Gastrocnemius medialis (tissue), 4 donors: ENCODE measurements around the gene GLRA1. TPM values are rescaled to one million over a fixed set of nuclear protein-coding genes. Genes with fewer than 3 reads are reported as not detected.
A peak's percentile ranks its signal among the peaks of the same experiment; 100 is the strongest.

ENCODE experiments used
- ATAC-seq, 2 donors: fragments of 150-250 bp; one replicate each; pipeline ENCODE4 v1.9.1; 2016
- DNase-seq, 2 donors: peaks; one replicate each; pipeline ENCODE4 v3.0.0-alpha.2; 2019
- H3K27ac ChIP-seq, 4 donors: fragments of 200-600 bp; sonication (generic); 1 replicate in 1 of 4; 2 replicates in 3 of 4; pipeline ENCODE4 v1.5.1; 2016 to 2018; ENCODE audit warnings: mild to moderate bottlenecking in 2 of 4, moderate library complexity in 1 of 4
- H3K27me3 ChIP-seq, 3 donors: fragments of 200-600 bp; sonication (generic) in 2 of 3; 1 replicate in 1 of 3; 2 replicates in 2 of 3; pipeline versions ENCODE4 v1.5.1 to v1.6.0; 2016 to 2019; ENCODE audit warnings: mild to moderate bottlenecking in 1 of 3, moderate library complexity in 1 of 3
- H3K36me3 ChIP-seq, 2 donors: fragments of 200-600 bp; sonication (generic) in 1 of 2; one replicate each; pipeline ENCODE4 v1.5.1; 2017 to 2018
- H3K4me1 ChIP-seq, 2 donors: fragments of 200-600 bp; sonication (generic) in 1 of 2; one replicate each; pipeline ENCODE4 v1.5.1; 2016 to 2017; ENCODE audit warnings: mild to moderate bottlenecking in 2 of 2
- H3K4me3 ChIP-seq, 4 donors: fragments of 200-600 bp; sonication (generic) in 3 of 4; 1 replicate in 1 of 4; 2 replicates in 3 of 4; pipeline ENCODE4 v1.5.1; 2016 to 2019; ENCODE audit warnings: mild to moderate bottlenecking in 2 of 4
- H3K9me3 ChIP-seq, 3 donors: fragments of 200-600 bp; sonication (generic) in 2 of 3; 1 replicate in 1 of 3; 2 replicates in 2 of 3; pipeline ENCODE4 v1.5.1; 2016 to 2019
- POLR2A ChIP-seq, 2 donors: fragments of 450-650 bp; IDR thresholded peaks; one replicate each; pipeline ENCODE4 v1.6.1; 2017; ENCODE audit warnings: antibody characterized with exemption in 2 of 2, mild to moderate bottlenecking in 2 of 2, moderate library complexity in 2 of 2
- in situ Hi-C, 4 donors: fragments of 200-750 bp; cut with MboI; loops; one replicate each; pipeline versions ENCODE4 v1.15.0 to v1.8.0; 2017; ENCODE audit warnings: low sequenced_read_pairs in 4 of 4
- intact Hi-C: fragments of 100-400 bp; cut with DNase I; formaldehyde crosslinking; loops from one replicate; pipeline ENCODE4 v1.15.1; 2023; ENCODE audit warnings: low total_unique reads
- total RNA-seq, 4 donors: library from RNA; depleted of rRNA; stranded (reverse); fragments of >200 nt; gene quantifications; one replicate each; pipeline versions ENCODE4 v1.1.0 to v1.2.3, GENCODE V29; 2016
- TF ChIP-seq, protein P1 (sequence below), 5 experiments: fragments of 450-650 bp in 3 of 5; fragments of 200-600 bp in 2 of 5; sonication (generic) in 2 of 5; IDR thresholded peaks in 4 of 5; conservative IDR thresholded peaks in 1 of 5; 1 replicate in 4 of 5; 2 replicates in 1 of 5; pipeline ENCODE4 v1.5.1; 2016 to 2019; ENCODE audit warnings: antibody characterized with exemption in 5 of 5, mild to moderate bottlenecking in 3 of 5, moderate library complexity in 3 of 5

GLRA1 gene
- total RNA-seq, 4 donors from 2014 or later: not detected

DNA sequence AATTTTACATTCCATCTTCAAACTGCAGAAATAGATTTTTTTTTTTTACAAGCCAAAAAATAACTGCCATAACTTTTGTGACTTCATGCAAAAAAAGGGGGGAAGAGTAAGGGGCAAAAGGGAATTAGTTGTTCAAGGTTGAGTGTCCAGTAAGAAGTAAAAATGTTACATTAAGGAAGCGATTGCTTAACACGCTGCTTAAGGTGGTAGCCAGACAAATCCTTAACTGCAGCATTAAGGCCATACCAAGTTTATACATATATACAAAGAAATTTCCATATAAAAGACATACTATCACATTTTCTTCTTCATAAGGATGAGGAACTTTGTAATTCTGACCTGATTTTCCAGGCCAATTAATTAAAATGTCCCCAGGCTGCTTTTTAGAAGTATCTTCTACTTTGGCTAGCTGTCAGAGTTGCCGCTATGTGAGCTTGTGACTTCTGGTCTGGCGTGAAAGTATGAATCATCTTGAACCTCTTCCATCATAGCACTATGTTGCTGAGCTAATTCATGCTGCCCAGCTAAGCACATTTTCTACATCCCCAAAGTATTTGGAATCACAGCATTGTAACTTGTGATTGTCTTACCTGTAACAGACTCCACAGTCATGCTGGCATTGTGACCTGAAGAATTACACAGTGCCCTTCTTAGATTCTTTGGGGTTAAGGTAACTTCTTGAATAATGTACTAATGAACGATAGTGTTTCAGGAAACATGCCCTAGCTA lies 112.9 kb downstream of the GLRA1 start:
- intact Hi-C loops: no loop called here
- Histone ChIP-seq H3K27ac (peak overlapping the region; percentile 69 to 81 (median 76)), H3K27me3 (no peaks in the 10 kb centered on the region)

DNA sequence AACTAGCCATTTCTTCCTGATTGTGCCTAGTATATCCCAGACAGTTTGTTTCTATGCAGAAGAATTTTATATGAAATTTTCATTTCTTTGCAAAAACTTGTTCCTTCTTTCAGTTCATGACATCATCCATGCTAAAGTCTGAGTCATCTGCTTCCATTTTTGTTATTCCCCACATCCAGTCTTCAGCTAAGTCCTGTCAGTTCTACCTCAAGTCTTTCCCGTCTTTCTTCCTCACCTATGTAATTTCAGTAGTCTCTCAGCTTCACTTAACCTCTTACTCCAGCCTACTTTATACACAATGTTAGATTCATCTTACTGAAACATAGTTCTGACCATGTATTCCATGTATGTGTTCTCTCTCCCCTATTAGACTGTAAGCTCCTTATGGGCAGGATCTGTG lies 113.8 kb downstream of the GLRA1 start:
- H3K9me3 ChIP-seq: no peaks in the 10 kb centered on the region
- peaks cover 0 to 3% of the 10 kb centered on the region in 2 donors for H3K36me3 ChIP-seq
- H3K27ac ChIP-seq: peak overlapping the region; percentile 69 to 81 (median 76)
- no peak overlapping the region for H3K4me3 ChIP-seq
- DNase-seq (no peak), ATAC-seq (no peak)
- intact Hi-C loops (no loop called here), in situ Hi-C loops (no loop called here)
- H3K27me3 ChIP-seq: no peaks in the 10 kb centered on the region
- no peak for TF ChIP-seq POLR2A (IDR thresholded peaks at IDR 0.05)
- TF ChIP-seq, protein P1, sequence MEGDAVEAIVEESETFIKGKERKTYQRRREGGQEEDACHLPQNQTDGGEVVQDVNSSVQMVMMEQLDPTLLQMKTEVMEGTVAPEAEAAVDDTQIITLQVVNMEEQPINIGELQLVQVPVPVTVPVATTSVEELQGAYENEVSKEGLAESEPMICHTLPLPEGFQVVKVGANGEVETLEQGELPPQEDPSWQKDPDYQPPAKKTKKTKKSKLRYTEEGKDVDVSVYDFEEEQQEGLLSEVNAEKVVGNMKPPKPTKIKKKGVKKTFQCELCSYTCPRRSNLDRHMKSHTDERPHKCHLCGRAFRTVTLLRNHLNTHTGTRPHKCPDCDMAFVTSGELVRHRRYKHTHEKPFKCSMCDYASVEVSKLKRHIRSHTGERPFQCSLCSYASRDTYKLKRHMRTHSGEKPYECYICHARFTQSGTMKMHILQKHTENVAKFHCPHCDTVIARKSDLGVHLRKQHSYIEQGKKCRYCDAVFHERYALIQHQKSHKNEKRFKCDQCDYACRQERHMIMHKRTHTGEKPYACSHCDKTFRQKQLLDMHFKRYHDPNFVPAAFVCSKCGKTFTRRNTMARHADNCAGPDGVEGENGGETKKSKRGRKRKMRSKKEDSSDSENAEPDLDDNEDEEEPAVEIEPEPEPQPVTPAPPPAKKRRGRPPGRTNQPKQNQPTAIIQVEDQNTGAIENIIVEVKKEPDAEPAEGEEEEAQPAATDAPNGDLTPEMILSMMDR (IDR thresholded peaks at IDR 0.05 in 4 of 5, conservative IDR thresholded peaks at IDR 0.05 in 1 of 5): no peak
- peaks cover 32 to 43% of the 10 kb centered on the region in 2 donors for H3K4me1 ChIP-seq

More for the DNA sequence above, 112.9 kb downstream of the GLRA1 start:
- peak; percentile 54 to 60 for DNase-seq
- Histone ChIP-seq H3K9me3 (no peaks in the 10 kb centered on the region), H3K4me1 (peaks cover 32 to 42% of the 10 kb centered on the region in 2 donors), H3K4me3 (no peak overlapping the region), H3K36me3 (peaks cover 3 to 6% of the 10 kb centered on the region in 2 donors)
- no peak for TF ChIP-seq POLR2A (IDR thresholded peaks at IDR 0.05)
- TF ChIP-seq, protein P1 (IDR thresholded peaks at IDR 0.05 in 4 of 5, conservative IDR thresholded peaks at IDR 0.05 in 1 of 5): no peak
- in situ Hi-C loops: no loop called here
- ATAC-seq: peak; percentile 98 to 99

DNA sequence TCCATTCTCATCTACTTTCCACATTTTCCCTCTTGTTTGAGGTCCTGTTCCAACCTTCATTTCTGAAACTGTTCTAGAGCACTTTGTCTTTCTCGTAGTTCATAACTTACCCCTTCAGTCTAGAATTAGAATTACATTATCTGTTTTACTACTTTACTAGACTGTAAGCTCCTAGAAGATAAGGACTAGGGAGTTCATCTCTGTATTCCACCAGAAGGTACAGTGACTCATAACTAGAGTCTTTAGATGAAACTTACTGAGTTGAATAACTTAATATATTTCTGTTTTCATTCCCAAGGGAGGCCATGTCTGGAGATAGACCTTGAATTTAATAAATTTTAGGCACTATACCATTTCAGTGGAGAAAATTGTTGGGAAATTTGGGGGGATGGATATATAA lies 114.2 kb downstream of the GLRA1 start:
- intact Hi-C loops (no loop called here), in situ Hi-C loops (no loop called here)
- no peak overlapping the region for H3K4me3 ChIP-seq
- H3K4me1 ChIP-seq: peaks cover 32 to 44% of the 10 kb centered on the region in 2 donors
- H3K9me3 ChIP-seq: no peaks in the 10 kb centered on the region
- H3K36me3 ChIP-seq: peaks cover 0 to 3% of the 10 kb centered on the region in 2 donors
- no peaks in the 10 kb centered on the region for H3K27me3 ChIP-seq
- H3K27ac ChIP-seq: peak overlapping the region; percentile 69 to 81 (median 76)
- ATAC-seq: no peak
- TF ChIP-seq, protein P1 (IDR thresholded peaks at IDR 0.05 in 4 of 5, conservative IDR thresholded peaks at IDR 0.05 in 1 of 5): no peak
- TF ChIP-seq POLR2A (IDR thresholded peaks at IDR 0.05): no peak
- no peak for DNase-seq

DNA sequence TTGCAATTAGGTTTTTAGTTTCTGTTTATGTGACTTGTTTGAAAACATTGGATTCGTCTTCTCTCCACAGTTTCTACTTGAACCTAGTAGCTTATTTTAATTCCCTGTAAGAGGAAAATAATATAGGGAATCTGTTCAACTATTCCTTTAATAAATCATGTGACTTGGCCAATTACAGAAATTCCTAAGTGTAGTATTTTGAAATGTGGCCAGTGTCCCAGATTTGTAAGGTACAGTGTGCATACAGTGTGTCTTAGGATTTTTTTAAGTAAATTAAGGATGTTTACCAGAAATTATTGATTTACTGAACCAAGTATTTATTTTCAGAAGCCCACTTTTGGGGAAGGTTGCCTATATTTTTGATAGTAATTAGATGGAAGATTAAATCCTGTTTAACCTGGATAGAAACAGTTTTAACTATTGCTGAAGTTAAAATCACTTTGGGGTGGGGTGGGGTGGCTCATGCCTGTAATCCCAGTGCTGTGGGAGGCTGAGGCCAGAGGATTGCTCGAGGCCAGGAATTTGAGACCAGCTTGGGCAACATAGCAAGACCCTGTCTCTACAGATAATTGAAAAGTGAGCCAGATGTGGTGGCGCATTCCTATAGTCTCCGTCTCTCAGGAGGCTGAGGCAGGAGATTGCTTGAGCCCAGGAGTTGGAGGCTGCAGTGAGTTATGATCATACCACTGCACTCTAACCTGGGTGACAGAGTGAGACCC lies 116.0 kb downstream of the GLRA1 start:
- Histone ChIP-seq H3K36me3 (peaks cover 3 to 9% of the 10 kb centered on the region in 2 donors), H3K9me3 (no peaks in the 10 kb centered on the region), H3K4me1 (peaks cover 27 to 38% of the 10 kb centered on the region in 2 donors), H3K4me3 (no peak overlapping the region), H3K27me3 (no peaks in the 10 kb centered on the region), H3K27ac (no peak overlapping the region)
- in situ Hi-C loops (no loop called here), intact Hi-C loops (no loop called here)
- ATAC-seq: no peak
- DNase-seq: no peak
- TF ChIP-seq, protein P1 (IDR thresholded peaks at IDR 0.05 in 4 of 5, conservative IDR thresholded peaks at IDR 0.05 in 1 of 5): no peak
